ENCODE data around the gene C15orf61. TPM values are rescaled to one million over a fixed set of nuclear protein-coding genes. Genes with fewer than 3 reads are reported as not detected.

C15orf61 gene
- 20.6 and 31.3 TPM in 2 replicates for polyA plus RNA-seq
- 55.3 and 64.0 TPM in 2 replicates for polyA minus RNA-seq

GRCh38 chr15:67521029-67521782 lies at the start of gene C15orf61:
TSS of gene C15orf61 (plus strand) at chr15:67521131. CDS start at chr15:67521249, 118 bp downstream.
- Histone ChIP-seq H3K9ac (ENCODE audit: low read length) (peak within 1 kb of the TSS; percentile 87), H3F3A (ENCODE audit: insufficient read depth, low read length, poor library complexity, severe bottlenecking) (no peaks in the 10 kb centered on the region), H2AFZ (ENCODE audit: low read depth, low read length) (peak within 1 kb of the TSS; percentile 75), H3K79me2 (replicated peaks; ENCODE audit: insufficient read depth, low read length) (peaks cover 15% of the 10 kb centered on the region), H3K9me2 (ENCODE audit: insufficient read depth, low read length) (no peaks in the 10 kb centered on the region), H3K9me3 (ENCODE audit: low read length) (no peaks in the 10 kb centered on the region), H3K27me3 (ENCODE audit: insufficient read depth, low read depth, low read length) (no peaks in the 10 kb centered on the region), H3K4me2 (ENCODE audit: low read length) (peak within 1 kb of the TSS; percentile 90), H4K20me1 (ENCODE audit: insufficient read depth) (no peaks in the 10 kb centered on the region), H3K27ac (ENCODE audit: low read length) (peak within 1 kb of the TSS; percentile 78), H3K36me3 (ENCODE audit: insufficient read depth, low read length) (no peaks in the 10 kb centered on the region), H3K4me3 (ENCODE audit: low read length) (peak within 1 kb of the TSS; percentile 98)
- TF ChIP-seq CTCF (IDR thresholded peaks at IDR 0.05; ENCODE audit: poor library complexity, severe bottlenecking) (peak; percentile 37), EZH2 (IDR thresholded peaks at IDR 0.05; ENCODE audit: borderline replicate concordance, insufficient read depth, low read length, poor library complexity, severe bottlenecking) (no peak), POLR2AphosphoS5 (IDR thresholded peaks at IDR 0.05) (peak; percentile 44), SMC3 (conservative IDR thresholded peaks at IDR 0.05; ENCODE audit: poor library complexity) (peak; percentile 42), EP300 (conservative IDR thresholded peaks at IDR 0.05; ENCODE audit: poor library complexity, severe bottlenecking) (peak; percentile 50), RAD21 (conservative IDR thresholded peaks at IDR 0.05) (peak; percentile 46), MXI1 (conservative IDR thresholded peaks at IDR 0.05; ENCODE audit: poor library complexity, severe bottlenecking) (peak; percentile 82), REST (IDR thresholded peaks at IDR 0.05; ENCODE audit: borderline replicate concordance) (no peak), TAF1 (IDR thresholded peaks at IDR 0.05; ENCODE audit: low read depth) (peak; percentile 54)

- no peak overlapping the region for H3K27ac ChIP-seq (ENCODE audit: low read length)
- H3K9me2 ChIP-seq (ENCODE audit: insufficient read depth, low read length) = no peaks in the 10 kb centered on the region
- H3K4me2 ChIP-seq (ENCODE audit: low read length) = no peak overlapping the region
- no peaks in the 10 kb centered on the region for H3K9me3 ChIP-seq (ENCODE audit: low read length)
- no peaks in the 10 kb centered on the region for H3K27me3 ChIP-seq (ENCODE audit: insufficient read depth, low read depth, low read length)
- no peaks in the 10 kb centered on the region for H4K20me1 ChIP-seq (ENCODE audit: insufficient read depth)
- no peak overlapping the region for H3K9ac ChIP-seq (ENCODE audit: low read length)
- no peak overlapping the region for H3K4me3 ChIP-seq (ENCODE audit: low read length)
- no peak overlapping the region for H2AFZ ChIP-seq (ENCODE audit: low read depth, low read length)
- no peaks in the 10 kb centered on the region for H3K79me2 ChIP-seq (replicated peaks; ENCODE audit: insufficient read depth, low read length)
- no peaks in the 10 kb centered on the region for H3F3A ChIP-seq (ENCODE audit: insufficient read depth, low read length, poor library complexity, severe bottlenecking)
- H3K36me3 ChIP-seq (ENCODE audit: insufficient read depth, low read length) = no peaks in the 10 kb centered on the region
- TF ChIP-seq TAF1 (IDR thresholded peaks at IDR 0.05; ENCODE audit: low read depth) (no peak), EZH2 (IDR thresholded peaks at IDR 0.05; ENCODE audit: borderline replicate concordance, insufficient read depth, low read length, poor library complexity, severe bottlenecking) (no peak), MXI1 (conservative IDR thresholded peaks at IDR 0.05; ENCODE audit: poor library complexity, severe bottlenecking) (no peak), SMC3 (conservative IDR thresholded peaks at IDR 0.05; ENCODE audit: poor library complexity) (no peak), RAD21 (conservative IDR thresholded peaks at IDR 0.05) (no peak), CTCF (IDR thresholded peaks at IDR 0.05; ENCODE audit: poor library complexity, severe bottlenecking) (no peak), EP300 (conservative IDR thresholded peaks at IDR 0.05; ENCODE audit: poor library complexity, severe bottlenecking) (no peak)
These were observed 48.0 kb upstream of the C15orf61 start for GRCh38 chr15:67472957-67473356.

Measured in neural cell (in vitro differentiated cells).